HG02642 (cell line): Measurements from ENCODE around the gene NKAIN2.

ENCODE experiments used
- ATAC-seq: cut with Tn5 transposase; IDR thresholded peaks from one replicate; pipeline ENCODE4 v1.9.1; 2021; ENCODE audit warnings: mild to moderate bottlenecking; ENCODE audit not compliant: unreplicated experiment, poor library complexity

The NKAIN2 gene

GRCh38 chr6:124830506-124830905 is 1026.8 kb downstream of the NKAIN2 start:
- ATAC-seq, result no peak

- no peak for ATAC-seq
Observed at GRCh38 chr6:124854338-124854922, 1050.8 kb downstream of the NKAIN2 start.

DNA sequence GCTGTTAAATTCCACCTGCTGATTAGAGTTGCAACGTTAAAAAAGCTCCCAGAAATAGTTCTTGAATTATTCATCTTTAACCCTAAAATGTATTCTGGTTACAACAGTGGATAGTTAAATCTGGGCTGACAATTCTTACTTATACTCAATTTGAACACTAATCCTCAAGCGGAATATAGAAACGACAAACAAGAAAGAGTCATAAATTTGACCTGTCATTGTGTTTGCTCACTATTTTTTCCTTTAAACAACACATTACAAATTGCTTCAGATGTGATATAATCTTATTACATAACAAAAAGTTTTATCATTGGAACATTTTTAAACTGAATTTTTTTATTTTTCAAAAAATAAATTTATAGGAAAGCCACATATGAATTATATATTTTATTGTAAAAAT is 1054.1 kb downstream of the NKAIN2 start:
- no peak for ATAC-seq

DNA sequence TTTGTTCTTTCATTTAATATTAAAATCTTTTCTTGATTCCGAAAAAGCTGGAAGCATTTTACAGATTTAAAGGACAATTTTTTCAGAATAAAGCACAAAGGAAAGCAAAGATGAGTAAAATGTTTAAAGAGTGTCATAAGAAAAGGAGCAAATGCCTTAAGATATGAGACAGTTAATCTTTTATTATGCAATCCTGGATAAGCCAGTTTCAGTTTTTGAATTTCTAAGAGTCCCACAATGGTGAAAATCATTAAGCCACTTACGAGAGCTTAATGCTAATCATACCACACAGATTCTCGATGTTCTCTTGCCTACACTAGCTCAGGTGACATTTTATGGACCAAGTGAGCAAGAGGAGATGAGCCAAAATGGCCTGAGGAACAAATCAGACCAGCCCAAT is 1054.9 kb downstream of the NKAIN2 start:
- ATAC-seq, result no peak

- ATAC-seq, result no peak
Observed at GRCh38 chr6:124859366-124859765, 1055.7 kb downstream of the NKAIN2 start.

- no peak for ATAC-seq
Observed at GRCh38 chr6:124866040-124866439, 1062.4 kb downstream of the NKAIN2 start.

DNA sequence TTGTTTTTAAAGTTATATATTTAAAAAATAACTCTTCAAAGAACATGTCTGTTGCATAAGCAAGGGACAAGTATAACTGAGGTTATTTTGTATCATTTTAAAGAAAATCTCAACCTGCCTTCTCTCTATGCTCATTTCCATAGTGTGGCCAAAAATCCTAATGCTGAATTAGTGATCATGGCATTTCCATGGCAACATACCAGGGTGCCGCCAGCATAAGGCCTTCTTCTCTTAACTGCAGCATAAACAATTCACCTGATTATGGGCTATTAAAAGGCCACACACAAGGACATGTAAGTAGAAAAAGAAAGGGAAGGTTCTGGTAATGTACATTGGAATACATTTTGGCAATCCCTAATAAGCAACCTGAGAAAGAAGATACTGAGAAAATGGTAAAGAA is 1063.5 kb downstream of the NKAIN2 start:
- no peak for ATAC-seq

- no peak for ATAC-seq
Observed at GRCh38 chr6:124868481-124868880, 1064.8 kb downstream of the NKAIN2 start.

DNA sequence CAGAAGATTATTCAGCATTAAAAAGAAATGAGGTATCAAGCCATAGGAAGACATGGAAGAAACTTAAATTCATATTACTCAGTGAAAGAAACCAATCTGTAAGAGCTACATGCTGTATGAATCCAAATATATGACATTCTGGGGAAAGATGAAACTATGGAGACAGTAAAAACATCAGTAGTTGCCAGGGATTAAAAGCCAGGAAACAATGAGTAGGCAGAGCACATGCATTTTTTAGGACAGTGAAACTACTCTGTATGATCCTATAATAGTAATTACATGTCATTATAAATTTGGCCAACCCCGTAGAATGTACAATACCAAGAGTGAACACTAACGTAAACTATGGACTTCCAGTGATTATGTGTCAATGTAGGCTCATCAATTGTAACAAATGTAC is 1065.8 kb downstream of the NKAIN2 start:
- ATAC-seq, result no peak

DNA sequence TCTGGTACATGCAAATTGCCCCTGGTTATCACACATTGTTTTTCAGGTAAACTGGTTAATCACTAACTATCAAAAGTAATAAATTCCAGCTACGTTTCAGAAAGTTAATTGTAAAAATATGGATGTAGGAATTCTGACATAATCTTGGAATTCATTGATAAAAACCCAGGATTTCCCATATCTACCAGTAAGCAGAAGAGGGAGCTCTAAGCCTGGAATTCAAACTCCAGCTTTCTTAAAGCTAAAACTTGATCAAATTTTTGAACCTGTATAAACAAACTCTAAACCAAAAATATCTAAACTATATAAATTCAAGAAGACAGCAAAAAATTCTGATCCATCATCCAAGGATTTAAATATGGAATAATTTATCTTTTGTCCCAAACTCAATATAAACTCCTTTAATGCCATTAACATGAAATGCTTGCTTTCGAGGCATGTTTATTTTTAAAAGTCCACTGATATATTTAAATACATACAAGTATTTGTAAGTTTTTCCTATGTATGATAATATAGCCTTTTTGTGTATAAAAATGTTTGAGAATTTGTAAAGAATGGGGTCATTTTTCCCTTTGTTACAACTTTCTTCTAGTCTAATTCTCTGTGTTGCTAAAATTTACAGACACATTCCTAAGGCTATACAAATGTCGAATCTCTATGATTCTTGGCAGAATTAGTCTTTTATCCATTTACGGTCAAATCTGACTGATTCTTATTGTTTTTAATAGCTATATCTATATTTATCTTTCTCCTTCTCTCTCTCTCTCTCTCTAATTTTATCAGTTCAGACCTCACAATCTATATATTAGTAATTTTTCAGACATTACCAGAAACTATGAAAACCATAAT is 1067.2 kb downstream of the NKAIN2 start:
- ATAC-seq, result no peak

DNA sequence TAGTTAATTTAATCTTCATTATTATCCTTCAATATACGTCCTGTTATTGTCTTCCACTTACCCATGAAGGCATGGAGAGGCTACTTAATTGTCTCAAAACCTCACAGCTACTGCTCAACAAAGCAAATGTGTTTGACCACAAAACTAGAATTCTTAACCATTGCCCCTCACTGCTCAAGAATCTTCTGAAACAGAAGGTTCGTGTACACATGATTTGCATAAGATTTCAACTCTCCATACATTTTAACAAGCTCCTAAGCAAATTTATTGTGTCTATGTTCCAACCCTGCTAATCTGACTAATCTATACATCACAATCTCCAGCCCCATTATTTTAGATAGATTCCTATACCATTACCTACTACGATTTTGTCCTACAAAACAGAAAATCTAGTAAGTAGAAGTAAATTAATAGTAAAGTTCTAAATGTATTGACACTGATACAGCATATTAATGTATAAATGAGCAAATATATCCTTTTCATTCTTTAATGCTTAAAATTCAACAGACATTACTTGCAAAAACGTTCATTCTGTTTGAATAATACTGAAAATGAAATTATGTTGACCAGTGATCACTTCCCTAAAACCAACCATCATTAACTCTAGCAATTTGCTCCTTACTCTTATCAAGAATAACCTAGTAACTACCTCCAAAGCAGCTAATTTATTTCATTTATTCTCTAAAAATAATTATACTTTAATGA is 1068.8 kb downstream of the NKAIN2 start:
- ATAC-seq, result peak; percentile 59

GRCh38 chr6:124873066-124873410 is 1069.4 kb downstream of the NKAIN2 start:
- no peak for ATAC-seq
